Activated CD8-positive, alpha-beta memory T cell treated with anti-CD3 and anti-CD28 coated beads for 36 hours (primary cell): ENCODE data around the gene LARP6. TPM values are rescaled to one million over a fixed set of nuclear protein-coding genes. Genes with fewer than 3 reads are reported as not detected.
"Not testable (repeated sequence)": the region's sequence is repeated elsewhere in the genome, so short reads cannot be mapped to it uniquely, and the experiment has no call there.

Source experiments
- CTCF ChIA-PET: fragments of 350-600 bp; sonication (Branson Sonifier 250); formaldehyde crosslinking; loops from one replicate; lab custom pipeline; 2021; ENCODE audit warnings: antibody characterized with exemption; lab: Charles Lee
- POLR2A ChIA-PET: fragments of 350-600 bp; sonication (Branson Sonifier 250); formaldehyde crosslinking; loops from one replicate; lab custom pipeline; 2021; ENCODE audit warnings: antibody characterized with exemption; lab: Charles Lee
- total RNA-seq, 2 experiments: library from RNA; stranded (reverse); gene quantifications; one replicate each; pipeline ENCODE4 v1.2.3, GENCODE V29; 2021

Gene LARP6
- total RNA-seq, 2 experiments from 2014 or later = 0.15 TPM; not detected in 1

DNA sequence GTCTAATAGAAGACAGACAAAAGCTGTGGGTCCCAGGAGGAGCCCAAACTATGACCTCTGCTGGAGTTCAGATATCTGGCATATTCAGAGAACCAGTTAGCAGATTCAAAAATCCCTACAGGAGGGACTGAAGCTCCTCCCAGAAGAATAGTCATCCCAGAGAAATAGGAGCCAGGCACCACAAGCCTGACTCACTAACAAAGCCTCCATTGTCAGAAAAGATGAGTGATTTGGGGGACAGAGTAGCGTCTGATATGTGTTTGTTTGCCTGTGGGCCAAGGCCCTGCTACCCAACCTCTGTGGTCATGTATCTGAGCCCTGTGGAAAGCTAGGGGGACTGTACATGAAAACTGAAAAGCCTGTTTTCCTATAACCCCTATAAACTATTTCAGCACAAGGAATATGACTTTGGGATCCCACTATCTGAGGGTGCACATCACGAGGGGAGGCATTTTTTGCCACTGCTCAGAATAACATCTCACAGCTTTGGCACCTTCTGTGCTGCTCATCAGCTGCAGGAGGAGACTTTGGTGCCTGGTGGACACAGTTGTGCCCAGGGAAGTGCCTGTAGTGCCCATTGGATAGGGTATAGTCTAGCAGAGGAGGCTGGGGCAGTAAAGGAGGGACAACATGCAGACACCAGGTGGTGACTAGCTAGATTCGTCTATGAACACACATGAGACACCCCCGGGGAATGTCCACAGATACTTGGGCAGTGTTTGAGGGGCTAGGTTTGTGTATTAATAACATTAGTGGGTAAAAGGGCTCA, 9.7 kb upstream of the LARP6 start:
- ChIA-PET CTCF (no interaction called here), POLR2A (interaction anchor here (0.5 kb wide), 1 partner anchor 818 kb away, joined by 6 read pairs; no protein-coding TSS in a partner anchor)

DNA sequence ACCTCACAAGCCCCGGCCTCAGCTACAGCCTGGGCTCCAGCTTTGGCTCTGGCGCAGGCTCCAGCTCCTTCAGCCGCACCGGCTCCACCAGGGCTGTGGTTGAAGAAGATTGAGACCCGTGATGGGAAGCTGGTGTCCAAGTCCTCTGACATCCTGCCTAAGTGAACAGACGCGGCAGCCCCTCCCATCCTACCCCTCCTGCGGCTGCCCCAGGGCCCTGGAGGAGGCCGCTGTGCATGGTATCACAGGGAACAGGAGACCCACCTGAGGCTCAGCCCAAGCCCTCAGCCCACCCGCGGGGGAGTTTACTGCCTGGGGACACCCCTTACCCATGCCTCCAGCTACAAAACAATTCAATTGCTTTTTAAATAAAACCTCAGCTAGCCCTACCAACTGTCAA, 6.0 kb upstream of the LARP6 start:
- CTCF ChIA-PET = no interaction called here
- POLR2A ChIA-PET = no interaction called here

DNA sequence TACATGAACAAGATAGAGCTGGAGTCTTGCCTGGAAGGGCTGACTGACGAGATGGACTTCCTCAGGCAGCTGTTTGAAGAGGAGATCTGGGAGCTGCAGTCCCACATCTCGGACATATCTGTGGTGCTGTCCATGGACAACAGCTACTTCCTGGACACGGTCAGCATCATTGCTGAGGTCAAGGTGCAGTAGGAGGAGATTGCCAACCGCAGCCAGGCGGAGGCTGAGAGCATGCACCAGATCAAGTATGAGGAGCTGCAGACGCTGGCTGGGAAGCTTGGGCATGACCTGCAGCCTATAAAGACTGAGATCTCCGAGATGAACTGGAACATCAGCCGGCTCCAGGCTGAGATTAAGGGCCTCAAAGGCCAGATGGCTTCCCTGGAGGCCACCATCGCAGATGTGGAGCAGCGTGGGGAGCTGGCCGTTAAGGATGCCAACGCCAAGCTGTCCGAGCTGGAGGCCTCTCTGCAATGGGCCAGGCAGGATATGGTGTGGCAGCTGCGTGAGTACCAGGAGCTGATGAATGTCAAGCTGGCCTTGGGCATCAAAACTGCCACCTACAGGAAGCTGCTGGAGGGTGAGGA, 5.5 kb upstream of the LARP6 start:
- POLR2A ChIA-PET = no interaction called here
- CTCF ChIA-PET = no interaction called here

DNA sequence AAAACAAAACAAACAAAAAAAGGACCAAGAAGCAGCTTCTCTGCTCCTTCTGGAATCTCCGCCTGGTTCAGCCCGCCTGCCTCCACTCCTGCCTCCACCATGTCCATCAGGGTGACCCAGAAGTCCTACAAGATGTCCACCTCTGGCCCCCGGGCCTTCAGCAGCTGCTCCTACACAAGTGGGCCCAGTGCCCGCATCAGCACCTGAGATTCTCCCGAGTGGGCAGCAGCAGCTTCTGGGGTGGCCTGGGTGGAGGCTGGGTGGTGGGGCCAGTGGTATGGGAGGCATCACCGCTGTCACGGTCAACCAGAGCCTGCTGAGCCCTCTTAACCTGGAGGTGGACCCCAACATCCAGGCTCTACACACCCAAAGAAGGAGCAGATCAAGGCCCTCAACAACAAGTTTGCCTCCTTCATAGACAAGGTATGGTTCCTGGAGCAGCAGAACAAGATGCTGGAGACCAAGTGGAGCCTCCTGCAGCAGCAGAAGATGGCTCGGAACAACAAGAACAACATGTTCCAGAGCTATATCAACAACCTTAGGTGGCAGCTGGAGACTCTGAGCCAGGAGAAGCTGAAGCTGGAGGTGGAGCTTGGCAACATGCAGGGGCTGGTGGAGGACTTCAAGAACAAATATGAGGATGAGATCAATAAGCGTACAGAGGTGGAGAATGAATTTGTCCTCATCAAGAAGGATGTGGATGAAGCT, 4.8 kb upstream of the LARP6 start:
- CTCF ChIA-PET, POLR2A ChIA-PET: not testable (repeated sequence)

DNA sequence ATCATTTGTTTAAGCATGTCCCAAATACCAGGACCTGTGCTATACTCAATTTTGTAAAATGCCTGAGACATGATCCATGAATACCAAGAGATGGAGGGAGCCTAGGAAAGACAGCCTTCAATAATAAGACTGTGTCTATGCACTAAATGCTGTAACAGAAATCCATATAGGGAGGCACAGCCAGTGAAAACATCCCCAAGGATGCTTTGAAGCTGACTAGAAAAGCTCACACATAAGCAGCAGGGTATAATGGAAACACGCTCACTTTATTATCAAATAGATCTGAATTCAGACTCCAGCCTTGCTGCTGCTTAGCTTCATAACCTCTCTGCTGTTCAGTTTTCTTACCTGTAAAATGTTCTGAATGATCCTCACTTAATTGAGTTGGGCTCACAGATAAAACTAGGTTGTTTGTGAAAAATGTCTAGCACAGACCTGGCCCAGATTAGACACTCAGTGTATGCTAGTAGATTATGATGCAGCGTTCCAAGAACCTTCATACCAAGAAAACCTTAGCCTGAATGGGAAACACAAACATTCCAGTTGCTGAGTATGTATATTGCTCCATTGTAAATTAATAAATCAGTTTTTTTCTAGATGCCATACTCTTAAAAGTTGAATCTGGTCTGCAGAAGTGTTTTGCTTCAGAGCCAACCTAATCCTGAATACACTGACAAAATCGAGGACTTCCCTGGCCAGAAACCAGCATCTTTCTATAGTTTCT, 3.8 kb upstream of the LARP6 start:
- POLR2A ChIA-PET = no interaction called here
- CTCF ChIA-PET = no interaction called here

DNA sequence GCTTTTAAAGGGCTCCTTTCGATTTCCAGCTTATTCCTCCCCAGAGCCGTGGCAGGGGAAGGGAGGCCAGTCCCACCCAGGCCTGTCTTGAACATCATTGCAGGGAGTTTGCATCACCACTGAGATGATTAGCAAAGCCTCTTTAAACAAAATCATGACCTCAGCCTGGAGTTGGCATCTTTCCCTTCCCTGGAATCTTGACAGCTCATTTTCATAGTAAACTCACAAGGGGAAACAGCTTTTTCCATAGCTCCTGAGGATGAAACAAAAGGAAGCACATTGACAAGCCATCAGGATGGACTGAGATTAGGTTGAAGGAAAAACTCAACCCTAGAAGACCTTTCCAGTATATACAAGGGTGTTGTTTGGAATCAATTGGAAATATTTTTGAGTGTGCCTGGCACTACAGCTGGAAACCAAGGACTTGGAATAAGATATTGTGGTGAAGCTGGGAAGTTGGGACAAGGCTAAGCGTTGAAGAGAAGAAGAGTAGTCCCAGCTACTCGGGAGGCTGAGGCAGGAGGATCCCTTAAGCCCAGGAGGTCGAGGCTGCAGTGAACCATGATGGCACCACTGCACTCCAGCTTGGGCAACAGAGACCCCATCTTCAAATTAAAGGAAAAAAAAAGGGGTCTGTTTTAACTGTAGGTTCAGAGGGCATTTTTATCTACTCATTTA, 3.1 kb upstream of the LARP6 start:
- POLR2A ChIA-PET = no interaction called here
- CTCF ChIA-PET = no interaction called here

DNA sequence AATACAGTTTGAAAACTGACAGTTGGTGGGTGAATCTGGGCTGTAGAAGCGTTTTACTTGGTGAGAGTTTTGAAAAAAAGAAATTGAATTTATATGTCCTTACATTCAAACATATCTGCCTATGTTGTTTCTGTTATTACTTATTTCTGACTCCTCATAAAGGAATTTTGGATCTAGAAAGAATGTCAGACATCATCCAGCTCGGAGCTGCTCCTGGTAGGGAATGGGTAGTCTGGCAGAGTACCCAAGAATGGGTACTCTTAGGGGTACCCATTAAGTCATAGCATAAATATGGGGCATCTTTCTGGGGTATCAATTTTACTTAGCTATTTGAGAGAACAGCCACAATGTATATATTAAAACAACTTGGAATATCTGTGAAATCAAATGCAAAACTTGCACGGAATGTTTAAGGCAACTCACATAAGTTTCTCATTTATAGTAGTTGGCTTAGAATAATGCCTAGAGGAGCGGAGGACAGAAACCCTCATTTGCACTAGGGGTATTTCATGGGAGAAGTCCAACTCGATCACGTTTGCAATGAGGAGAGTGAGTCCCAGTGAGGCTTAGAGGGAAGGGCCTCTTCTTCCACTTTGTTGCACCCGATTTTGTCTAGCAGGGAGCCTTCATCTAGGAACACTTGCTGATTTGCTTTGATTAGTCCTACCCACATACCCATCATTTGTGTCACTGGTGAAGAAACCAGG, 2.4 kb upstream of the LARP6 start:
- ChIA-PET POLR2A (no interaction called here), CTCF (no interaction called here)

DNA sequence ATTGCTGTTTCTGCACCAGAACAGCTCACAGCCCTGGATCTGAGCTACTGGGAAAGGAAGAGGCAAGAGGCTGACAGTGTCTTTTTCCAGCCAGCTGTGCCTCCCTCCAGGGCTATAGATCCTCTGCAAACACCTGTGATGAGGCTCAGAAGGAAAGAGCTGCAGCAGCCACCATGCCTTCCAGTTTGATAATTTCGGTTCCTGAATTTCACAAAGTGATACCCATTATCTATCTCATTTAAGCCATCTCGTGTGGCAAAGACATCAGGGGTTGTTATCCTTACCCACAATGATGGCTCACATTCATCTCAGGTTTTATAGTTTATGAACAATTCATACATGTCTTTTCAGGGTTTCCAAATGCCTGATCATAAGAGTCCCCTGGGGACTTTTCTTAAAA, 1.8 kb upstream of the LARP6 start:
- POLR2A ChIA-PET = no interaction called here
- CTCF ChIA-PET = no interaction called here

DNA sequence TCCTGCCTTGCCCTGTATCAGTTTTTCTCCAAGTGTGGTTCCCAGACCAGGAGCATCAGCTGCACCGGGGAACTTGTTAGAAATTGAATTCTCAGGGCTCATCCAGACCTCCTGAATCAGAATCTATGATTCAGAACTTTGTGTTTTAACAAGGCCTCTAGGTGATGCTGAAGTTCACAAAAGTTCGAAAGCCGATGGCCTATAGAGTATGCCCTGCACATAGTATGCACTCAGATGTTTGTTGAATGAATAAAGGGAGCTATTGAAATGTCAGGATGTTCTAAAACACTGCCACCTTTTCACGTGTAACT, 664 bp upstream of the LARP6 start:
- CTCF ChIA-PET = no interaction called here
- POLR2A ChIA-PET = no interaction called here

DNA sequence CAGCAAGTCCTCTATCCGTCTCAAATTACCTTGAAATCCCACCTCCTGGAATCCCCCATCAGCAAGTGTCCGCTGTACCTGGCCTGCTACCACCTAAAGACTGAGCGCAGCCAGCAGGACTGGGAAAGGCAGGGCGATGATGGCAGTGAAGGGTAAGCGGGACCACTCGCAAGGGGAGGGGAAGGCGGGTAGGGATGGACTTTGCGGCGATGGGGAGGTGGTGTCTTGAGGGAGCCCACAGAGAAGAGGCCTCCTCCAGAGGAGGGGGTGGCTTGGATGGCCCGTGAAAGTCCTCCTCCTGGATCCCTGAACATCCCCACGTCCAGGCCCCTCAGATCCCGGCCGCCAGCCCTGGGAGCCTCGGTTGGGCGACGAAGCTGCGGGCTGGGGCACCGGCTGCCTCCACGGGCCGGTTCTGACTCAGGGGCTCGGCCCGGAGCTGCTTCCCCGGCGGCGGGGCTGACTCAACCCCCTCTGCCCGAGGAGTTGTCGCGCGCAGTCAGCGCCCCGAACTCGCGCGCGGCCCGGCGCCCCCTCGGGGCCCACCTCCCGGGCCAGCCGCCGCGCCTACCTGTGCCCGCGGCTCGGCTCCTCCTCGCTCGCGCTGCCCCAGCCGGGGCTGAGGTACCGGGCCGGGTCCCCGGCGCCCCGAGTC, 512 bp downstream of the LARP6 start:
- ChIA-PET CTCF (no interaction called here), POLR2A (interaction anchor here (0.6 kb wide), 1 partner anchor 554 kb away, joined by 3 read pairs; no protein-coding TSS in a partner anchor)

DNA sequence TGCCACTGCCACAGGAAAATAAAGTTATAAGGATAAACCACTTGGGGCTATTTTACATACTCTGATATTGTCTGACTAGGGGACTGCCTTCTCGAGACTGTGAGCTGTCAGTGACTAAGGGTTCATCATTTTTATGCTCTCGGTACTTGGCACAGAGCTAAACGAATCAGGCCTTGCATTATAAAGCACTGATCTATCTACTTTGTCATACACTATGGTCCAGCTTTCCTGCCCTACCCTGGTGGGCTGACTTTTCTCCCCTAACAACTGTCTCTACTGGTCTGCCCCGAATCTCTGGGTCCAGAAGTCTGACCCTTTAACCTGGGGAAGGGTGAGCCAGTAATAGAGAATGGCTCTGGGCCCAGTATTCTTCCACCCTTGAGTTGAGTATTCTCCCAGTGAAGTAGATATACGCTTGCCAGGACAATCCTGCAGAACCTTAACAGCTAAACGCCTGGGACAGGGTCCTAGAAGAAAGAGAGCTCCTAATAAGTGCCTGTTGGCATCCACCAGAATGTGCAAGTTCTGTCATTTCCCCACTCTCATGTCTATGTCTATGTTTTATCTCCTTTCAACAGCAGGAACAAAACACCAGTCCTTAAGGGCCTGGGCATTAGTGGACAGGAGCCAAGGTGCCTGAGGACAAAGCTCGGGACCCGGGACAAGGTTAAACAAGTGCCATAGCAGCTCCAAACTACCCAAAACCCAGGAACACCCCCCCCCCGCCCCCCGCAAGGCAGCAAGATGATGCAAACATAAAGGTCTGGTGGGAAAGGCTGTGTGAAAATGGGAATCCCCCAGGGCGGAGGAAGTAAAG, 1.2 kb downstream of the LARP6 start:
- POLR2A ChIA-PET = interaction anchor here (0.6 kb wide), 2 partner anchors 554 to 1493 kb away, joined by 3 read pairs; no protein-coding TSS in a partner anchor
- CTCF ChIA-PET = interaction anchor here (0.6 kb wide), 1 partner anchor 61 kb away, joined by 3 read pairs; no protein-coding TSS in a partner anchor

DNA sequence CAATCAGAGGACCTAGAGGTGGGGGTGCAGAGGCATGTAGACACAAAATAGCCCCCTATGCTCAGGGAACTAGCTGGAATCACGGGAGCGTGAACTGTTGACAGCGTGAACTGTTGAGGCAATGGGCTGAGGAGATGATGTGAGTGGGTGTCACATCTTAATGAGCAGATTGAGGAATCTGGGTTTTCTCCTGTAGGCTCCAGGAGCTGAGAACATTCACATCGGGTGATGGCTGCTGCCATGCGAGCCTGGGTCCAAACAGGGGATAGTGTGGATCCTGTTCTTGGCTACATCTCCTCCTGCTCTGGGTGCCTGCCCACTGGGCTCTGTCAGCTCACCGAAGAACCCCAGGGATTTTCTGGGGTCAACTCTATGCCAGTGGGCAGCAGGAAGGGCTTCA, 2.1 kb downstream of the LARP6 start:
- ChIA-PET CTCF (no interaction called here), POLR2A (no interaction called here)

DNA sequence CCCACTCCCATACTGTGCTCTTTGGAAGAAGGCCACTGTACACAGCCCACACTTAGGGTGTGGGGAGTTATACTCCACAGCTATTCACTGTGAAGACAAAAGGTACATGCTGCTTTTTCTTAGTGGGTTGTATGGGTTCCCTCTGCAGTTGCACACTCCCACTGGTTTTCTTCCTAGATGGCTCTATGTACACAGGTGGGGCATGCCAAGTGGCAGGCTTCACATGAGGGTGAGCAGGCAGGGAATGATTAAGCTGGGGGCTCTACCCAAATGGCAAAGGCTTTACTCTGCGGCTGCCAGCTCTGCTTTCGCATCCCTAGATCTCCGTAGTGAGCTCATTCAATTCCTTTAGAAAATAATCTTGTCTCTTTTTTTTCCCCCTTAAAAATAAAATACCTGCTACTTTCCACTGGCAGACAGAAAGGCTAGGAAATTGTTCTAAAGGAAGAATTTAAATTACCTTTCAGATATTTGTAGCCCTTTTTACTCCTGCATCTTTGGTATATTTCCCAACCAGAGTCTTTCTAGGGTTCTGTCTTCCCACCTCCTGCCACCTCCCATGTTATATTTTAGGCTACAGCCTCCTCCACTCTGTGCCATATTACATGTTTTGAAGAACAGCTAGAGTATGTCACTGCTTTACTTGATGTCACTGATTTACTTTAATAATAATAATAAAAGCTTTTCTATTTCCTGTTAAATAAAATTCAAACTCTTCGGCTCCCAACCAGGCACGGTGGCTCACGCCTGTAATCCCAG, 8.2 kb downstream of the LARP6 start:
- ChIA-PET CTCF (interaction anchor here (1.0 kb wide), 1 partner anchor 21 kb away, joined by 3 read pairs; no protein-coding TSS in a partner anchor), POLR2A (no interaction called here)

DNA sequence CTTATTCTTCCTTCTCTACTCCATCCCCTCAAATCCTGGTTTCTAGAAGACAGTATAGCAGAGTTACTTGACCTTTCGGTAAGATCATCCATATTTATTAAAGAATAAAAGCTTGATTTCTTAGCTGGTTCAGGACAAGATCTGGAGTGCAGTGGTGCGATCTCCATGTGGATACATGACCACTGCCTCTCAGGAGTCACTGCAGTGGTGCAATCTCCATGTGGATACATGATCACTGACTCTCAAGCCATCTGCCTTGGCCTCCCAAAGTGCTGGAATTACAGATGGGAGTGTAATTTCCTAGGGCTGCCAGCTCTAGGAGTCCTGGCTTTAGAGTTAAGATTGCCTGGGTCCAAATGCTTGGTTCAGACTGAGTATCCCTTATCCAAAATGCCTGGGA, 16.5 kb downstream of the LARP6 start:
- CTCF ChIA-PET = no interaction called here
- POLR2A ChIA-PET = no interaction called here

DNA sequence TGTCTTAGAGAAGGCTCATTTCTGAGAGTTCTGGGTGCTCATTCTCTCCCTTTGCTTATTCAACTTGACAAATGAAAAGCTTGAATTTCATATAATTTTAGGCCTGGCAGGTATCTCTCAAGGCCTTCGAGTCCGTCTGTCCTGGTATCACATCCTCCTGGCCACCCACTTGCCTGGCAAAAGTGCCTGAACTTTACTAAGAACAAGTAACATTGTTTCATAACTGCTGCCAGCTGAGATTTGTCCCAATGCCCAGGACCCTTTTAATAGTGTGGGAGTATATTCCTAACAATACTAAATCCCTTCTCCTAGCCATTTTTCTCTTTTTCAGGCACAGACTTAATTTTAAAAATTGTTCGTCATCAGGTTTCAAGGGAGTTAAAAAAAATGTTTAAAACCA, 18.1 kb downstream of the LARP6 start:
- CTCF ChIA-PET = no interaction called here
- POLR2A ChIA-PET = no interaction called here

DNA sequence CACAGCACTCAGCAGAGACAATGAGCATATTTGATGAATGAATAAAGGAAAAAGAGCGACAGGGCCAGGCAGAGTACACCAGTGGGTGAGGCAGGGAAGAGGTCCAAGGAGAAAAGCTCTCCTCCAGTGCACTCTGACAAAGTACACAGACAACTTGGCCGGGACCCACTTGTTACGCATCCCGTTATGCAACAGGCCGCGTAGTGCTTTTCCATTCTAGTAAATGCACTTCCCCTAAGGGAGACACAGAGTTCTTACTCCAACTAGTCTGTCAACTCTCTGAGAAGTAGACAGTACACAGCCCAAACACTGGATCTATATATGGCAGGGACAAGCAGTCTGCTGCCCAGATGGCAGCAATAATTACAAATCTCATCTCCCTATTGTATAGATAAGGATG, 18.5 kb downstream of the LARP6 start:
- POLR2A ChIA-PET = no interaction called here
- CTCF ChIA-PET = no interaction called here

DNA sequence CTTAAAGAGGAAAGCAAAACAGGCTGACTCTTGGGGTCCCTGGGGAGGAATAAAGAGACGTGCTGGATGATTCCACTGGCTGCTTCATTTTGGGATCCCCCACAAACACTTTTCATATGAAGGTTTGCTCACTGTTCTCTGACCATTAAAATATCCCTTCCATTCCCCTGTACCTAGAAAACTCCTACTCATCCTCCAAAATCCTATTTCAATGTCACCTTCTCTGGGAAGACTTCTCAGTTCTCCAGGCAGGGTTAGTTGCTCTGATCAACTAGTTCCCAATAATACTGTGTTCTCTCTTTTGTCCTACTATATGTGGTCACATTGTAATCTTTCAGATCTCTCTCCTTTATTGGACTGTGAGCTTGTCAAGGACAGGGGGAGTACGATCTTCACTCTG, 19.0 kb downstream of the LARP6 start:
- ChIA-PET POLR2A (no interaction called here), CTCF (no interaction called here)
